ENCODE measurements around the gene PTS.
"Not testable (repeated sequence)": the region's sequence is repeated elsewhere in the genome, so short reads cannot be mapped to it uniquely, and the experiment has no call there.

PTS gene

DNA sequence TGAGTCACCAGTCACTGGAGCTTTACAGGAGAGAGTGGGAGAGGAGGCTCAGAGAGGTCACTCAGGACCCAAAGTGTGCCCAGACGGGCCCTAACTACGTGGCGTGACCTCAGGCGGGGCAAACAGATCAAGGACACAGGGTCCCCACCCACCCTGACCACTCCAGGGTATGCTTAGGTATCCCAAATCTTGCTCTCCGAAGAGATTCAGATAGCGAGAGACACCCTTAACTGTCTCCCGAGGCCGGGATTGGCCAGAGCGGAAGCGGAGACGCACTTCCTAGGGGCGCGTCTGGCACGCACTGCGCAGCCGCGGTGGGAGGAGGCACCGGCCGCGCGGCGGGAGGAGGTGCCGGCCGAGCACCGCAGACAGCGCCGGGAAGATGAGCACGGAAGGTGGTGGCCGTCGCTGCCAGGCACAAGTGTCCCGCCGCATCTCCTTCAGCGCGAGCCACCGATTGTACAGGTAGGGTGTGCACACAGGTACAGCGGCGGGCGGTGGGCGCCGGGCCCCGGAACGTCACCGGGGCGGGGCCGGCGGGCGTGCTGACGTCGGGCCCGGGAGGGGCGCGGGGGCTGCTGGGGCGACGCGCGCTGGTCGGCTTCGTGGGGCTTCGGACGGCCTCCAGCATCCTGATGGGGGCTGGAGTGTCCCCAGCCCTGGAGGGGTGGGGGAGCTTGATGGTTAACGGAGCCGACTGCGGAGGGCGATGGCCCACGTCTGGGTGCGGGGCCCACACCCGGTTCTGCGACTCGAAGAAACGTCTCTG is at the start of gene PTS:
TSS of gene PTS (plus strand) at position 367 of the 769 bp plus-strand sequence. CDS start at position 383, 16 bp downstream.
- DNase-seq (ENCODE audit: low spot score) = peak; percentile 90

DNA sequence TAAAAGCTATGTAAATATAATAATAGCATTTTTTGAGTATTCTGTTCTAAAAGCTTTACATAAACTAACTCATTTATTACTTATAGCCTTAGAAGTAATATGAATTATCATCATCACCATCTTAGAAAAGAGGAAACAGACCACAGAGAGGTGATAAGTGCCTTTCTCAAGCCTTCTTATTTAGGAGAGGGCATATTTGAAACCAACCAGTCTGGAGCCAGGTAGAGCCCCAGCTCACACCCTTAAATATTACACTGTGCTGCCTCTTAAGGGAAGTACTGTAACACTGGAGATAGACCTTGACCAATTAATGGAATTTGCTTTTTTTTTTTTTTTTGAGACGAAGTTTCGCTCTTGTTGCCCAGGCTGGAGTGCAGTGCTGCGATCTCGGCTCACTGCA is 48.6 kb upstream of the PTS start:
- no peak for DNase-seq (ENCODE audit: low spot score)

DNA sequence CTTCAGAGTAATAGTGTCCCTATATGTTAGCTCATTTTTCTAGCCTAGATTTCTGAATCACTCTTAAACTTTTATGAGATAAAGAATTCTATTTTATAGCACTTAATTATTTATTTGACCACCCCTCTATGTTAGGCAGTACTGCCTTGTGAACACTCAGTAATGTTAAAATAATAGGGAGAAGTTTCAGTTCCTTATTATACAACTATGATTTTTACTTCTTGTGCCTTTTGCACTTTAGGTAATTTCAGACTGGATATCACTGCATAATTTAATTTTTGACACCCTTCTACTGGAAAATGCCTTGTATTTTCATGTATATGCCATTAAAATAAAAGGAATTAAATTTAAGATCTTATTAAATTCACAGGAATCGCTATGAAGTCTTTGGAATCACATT is 47.8 kb upstream of the PTS start:
- no peak for DNase-seq (ENCODE audit: low spot score)

DNA sequence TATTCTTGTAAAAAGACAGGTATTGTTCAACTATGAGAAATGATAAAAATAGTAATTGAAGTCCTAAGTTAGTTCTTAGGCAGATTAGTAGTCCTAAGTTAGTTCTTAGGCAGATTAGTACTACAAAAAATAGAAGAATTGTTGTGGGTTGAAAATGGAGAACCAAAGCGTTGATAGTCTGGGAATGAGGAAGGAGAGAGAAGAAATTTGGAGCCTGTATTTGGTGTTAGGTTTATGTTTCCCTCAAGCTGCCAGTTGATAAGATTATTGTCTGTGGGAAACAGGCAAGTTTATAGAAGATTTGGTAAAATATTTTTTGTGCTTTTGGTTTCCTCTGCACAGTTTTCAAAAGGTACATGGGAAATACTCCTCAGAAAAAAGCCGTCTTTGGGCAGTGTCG is 47.3 kb upstream of the PTS start:
- no peak for DNase-seq (ENCODE audit: low spot score)

DNA sequence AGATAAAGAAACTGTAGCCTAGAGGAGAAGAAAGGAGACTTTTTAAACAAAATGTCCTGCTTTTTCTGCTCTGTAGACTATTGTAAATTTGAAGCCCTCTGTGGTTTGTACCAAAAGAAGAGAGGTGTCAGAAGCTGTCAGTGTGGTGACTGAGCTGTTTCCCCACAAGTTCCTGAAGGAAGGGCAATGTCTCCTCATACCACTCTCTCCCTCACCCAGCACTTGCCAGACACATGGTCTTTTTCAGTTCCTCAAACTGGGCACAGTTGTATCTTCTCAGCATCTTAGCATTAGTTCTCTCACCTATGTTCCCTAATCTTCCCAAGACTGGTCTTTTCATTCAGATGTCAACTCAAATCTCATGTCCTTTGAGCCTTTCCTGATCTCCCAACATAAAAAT is 46.6 kb upstream of the PTS start:
- DNase-seq (ENCODE audit: low spot score) = peak; percentile 26

DNA sequence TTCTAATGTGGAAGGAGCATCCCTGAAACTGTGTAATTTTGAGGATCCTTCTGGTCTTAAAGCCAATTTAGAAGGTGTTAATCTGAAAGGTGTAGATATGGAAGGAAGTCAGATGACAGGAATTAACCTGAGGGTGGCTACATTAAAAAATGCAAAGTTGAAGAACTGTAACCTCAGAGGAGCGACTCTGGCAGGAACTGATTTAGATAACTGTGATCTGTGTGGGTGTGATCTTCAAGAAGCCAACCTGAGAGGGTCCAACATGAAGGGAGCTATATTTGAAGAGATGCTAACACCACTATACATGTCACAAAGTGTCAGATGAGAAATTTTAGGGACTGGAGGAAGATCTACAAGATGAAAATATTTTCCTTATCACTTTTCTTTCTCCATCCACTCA is 43.4 kb upstream of the PTS start:
- DNase-seq (ENCODE audit: low spot score) = no peak

DNA sequence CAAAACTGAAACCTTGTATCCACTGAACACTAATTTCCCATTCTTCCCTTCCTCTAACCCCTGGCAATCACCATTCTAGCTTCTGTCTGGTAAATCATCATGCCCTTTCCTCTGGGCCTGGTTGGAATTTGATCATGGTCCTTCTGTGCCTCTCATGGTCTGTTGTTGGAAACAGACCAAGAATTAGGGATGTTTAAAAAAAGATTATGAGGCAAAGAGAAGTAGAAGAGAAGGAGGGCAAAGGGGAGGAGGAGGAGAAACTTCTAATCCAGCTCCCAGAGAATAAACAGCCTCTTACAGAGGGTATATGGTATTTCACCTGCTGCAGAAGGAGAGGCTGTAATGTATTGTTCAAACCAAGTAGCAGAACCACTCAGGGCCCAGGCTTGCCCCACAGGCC is 40.3 kb upstream of the PTS start:
- no peak for DNase-seq (ENCODE audit: low spot score)

DNA sequence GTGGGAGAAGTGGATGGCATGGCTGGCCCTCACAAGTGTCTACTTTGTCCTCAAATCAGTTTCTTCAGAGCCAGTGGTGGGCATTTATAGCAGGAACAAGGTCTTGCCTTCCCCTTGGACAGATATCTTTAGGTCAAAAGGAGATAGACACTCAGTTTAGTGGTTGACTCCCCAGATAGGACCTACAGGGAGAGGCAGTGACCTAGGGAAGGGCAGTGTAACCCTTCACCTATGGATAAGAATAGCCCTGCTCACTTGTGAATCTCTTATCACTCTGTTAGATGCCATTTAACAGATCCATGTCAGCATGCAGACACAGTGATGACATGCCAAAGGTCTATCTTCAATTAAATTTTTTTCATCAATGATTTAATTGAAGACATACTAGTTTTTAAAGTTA is 39.9 kb upstream of the PTS start:
- DNase-seq (ENCODE audit: low spot score) = no peak

DNA sequence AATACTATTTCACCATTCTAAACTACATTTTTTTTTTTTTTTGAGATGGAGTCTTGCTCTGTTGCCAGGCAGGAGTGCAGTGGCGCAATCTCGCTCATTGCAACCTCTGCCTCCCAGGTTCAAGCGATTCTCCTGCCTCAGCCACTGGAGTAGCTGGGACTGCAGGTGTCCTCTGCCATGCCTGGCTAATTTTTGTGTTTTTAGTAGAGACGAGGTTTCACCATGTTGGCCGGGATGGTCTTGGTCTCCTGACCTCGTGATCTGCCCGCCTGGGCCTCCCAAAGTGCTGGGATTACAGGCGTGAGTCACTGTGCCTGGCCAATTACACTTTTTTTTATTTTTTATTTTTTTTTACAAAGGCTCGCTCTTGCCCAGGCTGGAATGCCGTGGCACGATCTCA is 31.1 kb upstream of the PTS start:
- not testable (repeated sequence) for DNase-seq (ENCODE audit: low spot score)

DNA sequence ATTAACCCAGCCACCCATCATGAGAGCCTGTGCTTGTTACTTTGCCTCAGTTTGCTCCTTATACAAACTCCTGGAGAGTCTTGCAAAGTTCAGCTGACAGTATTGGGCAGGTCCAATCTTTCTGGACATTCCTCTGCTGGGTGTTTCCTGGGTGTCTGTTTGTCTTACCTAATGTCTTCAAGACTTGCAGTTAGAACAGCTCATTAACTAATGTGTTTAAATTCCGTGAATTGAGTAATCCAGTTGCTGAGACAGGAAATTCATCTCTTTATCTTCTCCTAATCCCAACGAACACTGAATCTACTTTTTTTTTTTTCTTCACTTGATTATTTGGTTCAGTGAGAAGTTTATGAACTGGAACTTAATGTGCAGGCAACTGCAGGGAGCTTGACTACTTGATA is 30.3 kb upstream of the PTS start:
- no peak for DNase-seq (ENCODE audit: low spot score)

DNA sequence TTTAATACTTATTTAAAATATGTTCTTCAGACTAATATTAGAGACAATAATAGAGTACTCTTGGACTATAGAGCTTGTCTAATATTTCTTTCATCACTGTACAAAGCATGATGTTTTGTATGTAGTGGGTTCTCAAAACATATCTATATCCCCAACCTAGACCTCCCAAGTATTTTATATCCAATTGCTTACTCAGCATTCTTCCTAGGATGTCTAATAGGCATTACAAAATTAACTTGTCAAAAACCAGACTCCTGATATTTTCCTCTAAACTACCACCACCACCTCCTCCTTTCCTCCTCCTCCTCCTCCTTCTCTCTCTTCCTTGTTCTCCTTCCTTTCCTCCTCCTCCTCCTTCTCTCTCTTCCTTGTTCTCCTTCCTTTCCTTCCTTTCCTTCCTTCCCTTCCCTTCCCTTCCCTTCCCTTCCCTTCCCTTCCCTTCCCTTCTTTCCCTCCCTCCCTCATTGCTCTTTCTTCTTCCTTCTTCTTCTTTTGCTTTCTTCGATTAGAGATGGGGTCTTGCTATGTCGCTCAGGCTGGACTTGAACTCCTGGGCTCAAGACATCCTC is 29.6 kb upstream of the PTS start:
- DNase-seq (ENCODE audit: low spot score) = no peak

DNA sequence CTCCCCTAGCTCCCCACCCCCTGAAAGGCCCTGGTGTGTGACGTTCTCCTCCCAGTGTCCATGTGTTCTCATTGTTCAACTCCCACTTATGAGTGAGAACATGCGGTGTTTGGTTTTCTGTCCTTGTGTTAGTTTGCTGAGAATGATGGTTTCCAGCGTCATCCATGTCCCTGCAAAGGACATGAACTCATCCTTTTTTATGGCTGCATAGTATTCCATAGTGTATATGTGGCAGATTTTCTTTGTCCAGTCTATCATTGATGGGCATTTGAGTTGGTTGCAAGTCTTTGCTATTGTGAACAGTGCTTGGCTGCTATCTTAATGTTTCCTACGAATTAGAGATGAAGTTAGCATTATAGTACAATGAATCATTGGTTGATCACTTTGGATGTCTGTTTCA is 27.1 kb upstream of the PTS start:
- not testable (repeated sequence) for DNase-seq (ENCODE audit: low spot score)

DNA sequence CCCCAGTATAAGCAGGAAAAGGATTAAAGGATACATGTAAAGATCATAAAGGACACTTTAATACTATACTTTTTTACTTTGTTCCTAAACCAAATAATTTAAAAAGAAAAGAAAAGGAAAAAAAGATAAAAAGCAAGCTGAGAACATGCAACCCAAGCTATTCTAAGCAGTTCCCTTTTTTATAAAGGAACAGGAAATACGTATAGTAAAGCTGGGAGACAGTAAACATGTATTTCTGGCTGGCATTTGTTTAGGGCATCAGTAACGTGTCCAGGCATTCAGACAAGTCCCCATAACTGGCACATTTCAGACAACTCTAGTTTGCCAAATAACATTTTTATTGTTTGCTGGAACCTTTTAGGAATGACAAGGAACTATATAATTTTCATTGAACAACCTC is 26.0 kb upstream of the PTS start:
- DNase-seq (ENCODE audit: low spot score) = no peak

DNA sequence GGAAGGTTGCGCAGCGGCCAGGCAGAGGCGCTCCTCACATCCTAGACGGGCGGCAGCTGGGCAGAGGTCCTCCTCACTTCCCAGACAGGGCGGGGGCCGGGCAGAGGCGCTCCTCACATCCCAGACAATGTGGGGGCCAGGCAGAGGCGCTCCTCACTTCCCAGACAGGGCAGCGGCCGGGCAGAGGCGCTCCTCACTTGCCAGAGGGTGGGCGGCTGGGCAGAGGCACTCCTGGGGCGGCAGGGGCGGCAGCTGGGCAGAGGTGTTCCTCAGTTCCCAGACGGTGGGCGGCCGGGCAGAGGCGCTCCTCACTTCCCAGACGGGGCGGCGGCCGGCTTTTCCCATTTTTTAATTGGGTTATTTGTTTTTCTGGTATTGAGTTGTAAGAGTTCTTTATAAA is 20.2 kb upstream of the PTS start:
- DNase-seq (ENCODE audit: low spot score) = no peak

DNA sequence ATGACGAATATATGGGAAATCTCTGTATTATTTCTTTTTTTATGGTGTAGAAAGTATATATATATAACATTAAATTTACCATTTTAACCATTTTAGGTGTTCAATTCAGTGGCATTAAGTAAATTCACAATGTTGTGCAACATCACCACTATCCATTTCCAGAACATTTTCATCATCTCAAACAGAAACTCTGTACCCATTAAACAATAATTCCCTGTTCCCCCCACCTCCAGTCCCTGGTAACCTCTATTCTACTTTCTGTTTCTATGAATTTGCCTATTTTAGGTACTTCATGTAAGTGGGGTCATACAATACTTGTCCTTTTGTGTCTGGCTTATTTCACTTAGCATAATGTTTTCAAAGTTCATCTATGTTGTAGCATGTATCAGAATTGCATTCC is 15.3 kb upstream of the PTS start:
- DNase-seq (ENCODE audit: low spot score) = no peak

DNA sequence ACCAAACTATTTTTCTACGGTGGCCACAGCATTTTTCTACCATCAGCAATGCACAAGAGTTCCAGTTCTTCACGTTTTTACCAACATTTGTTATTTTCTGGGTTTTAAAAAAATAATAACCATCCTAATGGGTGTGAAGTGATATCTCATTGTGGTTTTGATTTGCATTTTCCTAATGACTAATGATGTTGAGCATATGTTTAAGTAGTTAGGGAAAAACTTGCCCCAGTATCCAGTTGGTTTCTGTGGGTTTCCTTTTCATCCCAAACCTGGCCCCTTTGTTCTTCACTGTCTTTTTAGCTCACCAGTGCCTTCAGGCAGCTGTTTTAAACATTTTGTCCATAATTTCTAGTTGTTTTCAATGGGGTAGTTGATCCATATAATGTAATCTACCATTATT is 14.7 kb upstream of the PTS start:
- no peak for DNase-seq (ENCODE audit: low spot score)

DNA sequence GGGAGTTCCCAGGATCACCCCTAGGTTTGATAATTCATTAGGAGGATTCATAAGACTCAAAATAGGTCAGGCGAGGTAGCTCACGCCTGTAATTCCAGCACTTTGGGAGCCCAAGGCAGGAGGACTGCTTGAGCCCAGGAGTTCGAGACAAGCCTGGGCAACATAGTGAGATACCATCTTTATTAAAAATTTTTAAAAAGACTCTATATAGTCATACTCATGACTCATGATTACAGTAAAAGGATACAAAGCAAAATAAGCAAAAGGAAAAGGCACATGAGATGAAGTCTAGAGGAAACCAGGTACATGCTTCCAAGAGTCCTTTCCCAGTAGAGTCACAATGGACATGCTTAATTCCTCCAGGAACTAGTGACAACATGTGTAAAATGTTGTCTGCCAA is 13.9 kb upstream of the PTS start:
- no peak for DNase-seq (ENCODE audit: low spot score)

DNA sequence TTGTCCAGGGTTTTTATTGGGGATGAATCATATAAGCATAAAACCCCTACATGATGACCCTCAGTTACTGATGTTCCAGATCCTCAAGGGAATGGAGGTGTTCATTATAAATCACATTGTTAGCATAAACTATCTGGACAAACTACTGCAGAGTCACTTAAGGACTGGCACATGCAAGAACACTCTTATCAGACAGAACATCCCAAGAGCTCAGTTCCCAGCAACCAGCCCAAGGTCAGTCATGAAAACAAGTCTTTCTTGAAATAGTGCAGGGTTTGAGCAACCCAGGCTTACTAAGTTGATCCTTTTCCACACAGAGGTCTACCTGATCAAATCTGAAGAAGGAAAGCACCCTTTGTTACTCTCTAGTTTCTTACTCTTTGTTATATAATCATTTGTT is 13.5 kb upstream of the PTS start:
- no peak for DNase-seq (ENCODE audit: low spot score)

DNA sequence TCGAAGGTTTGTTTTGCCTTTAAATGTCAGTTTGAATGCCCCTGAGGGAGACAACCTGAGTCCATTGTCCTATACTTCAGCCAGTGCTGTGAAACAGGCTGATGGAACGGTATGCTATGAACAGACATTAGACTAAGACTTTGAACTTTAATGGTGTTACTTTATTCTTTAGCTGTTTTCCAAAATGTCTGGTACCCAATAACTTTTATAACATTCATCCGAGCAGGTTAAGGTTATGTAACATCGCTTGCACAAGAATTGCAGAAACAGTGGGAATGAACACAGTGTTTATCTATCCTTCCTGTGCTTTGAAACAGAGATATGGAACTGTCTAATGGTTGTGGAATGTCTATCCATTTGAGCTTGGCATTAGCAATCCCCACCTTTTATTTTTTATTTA is 12.5 kb upstream of the PTS start:
- no peak for DNase-seq (ENCODE audit: low spot score)

DNA sequence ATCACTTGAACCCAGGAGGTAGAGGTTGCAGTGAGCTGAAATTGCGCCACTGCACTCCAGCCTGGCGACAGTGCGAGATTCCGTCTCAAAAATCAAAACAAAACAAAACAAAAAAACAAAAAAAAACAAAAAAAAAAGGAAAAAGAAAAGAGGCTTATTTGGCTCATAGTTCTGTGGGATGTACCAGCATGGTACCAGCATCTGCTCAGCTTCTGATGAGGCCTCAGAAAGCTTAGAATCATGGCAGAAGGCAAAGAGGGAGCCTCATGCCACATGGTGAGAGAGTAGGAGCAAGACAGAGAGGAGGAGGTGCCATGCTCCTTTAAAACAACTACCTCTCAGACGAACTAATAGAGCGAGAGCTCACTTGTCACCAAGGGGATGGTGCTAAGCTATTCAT is 10.6 kb upstream of the PTS start:
- no peak for DNase-seq (ENCODE audit: low spot score)

DNA sequence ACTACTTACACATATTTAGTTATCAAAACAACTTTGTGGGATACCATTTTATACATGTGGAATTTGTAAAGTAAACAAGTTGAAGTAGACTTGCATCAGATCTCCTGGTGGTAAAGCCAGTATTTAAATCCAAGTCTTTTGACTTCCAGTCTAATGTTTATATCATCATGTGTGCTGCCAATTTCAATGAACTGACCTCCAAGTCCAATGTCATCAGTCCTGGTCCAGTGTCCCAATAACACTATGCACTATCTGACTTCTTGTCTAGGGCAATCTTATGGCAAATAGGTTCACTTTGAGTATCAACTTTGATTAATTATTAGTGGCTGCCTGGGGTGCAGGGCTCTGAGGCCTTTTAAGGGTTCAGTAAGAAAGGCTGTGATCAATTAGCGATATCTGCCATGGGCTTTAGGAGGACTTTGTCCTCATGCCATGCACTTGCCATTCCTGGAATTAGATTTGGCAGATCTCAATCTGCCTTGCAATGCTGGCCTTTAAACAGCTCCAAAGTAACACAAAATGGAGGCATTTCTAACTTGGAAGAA is 9.6 kb upstream of the PTS start:
- no peak for DNase-seq (ENCODE audit: low spot score)

DNA sequence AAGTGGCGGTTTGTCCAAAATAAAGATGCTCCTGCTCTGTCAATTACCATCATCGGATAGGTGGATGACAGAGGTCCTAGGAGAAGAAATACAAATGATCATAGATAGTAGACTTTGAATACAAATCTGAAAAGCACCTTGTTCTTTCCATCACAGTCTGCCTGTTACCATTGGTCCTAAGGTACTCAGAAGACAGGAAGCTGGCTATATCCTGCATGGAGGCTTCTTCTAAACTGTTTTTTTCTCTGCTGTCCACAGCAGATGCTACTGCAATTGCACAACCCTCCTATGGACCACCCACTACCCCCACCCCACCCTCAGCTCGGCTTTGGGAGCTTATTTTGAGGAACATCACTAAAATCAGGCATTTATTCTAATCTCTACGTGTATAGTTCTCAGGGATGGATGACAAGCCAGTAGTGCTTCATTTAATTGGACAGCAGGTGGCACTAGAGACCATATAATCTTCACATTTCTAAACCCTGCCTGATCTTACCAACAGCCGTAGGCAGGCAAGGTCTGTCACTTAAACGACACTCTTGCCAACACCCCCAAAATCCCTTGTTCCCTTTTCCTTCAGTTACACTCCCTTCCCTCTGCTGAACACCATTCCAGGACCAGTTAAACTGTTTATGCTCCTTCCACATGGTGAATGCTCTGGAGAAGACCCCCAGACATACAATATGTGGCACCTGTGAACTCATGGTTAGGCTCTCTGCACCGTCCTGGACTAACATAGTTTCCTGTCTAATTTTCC is 6.6 kb upstream of the PTS start:
- peak; percentile 88 for DNase-seq (ENCODE audit: low spot score)

DNA sequence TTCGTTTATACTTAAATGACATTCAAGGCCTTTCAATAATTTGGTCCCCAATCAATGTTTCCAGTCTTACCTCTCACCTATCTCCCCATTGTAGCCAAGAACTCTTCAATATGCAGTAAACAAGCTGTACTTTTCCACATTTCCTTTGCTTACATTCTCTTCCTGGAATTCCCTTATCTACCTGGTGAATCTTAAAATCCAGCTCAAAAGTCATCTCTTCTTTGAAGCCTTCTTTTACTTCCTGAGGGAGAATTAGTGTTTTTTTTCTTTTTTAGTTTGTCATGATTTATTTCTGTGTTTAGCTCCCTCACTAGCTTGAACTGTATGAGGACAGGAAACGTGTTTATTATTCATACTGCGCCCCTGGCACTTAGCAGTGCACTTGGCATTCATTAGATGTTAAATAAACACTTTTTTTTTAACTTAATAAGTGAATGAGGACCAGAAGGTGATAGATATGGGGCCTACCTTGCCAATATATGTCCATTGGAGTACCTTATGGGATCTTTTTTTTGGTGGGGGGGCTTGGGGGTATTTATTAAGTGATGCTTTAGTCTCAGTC is 4.9 kb upstream of the PTS start:
- DNase-seq (ENCODE audit: low spot score) = no peak

Measured in NAMALWA (cell line).